Activated CD8-positive, alpha-beta T cell treated with anti-CD3 and anti-CD28 coated beads, Interleukin-2, amount 10 ng/mL, durations not matched to agents 7 days and 5 days (primary cell): ENCODE results near the gene SPATC1L. TPM values are rescaled to one million over a fixed set of nuclear protein-coding genes. Genes with fewer than 3 reads are reported as not detected.
"Not testable (repeated sequence)": the region's sequence is repeated elsewhere in the genome, so short reads cannot be mapped to it uniquely, and the experiment has no call there.

Experiments
- ATAC-seq: fragments of 150-1000 bp; cut with Tn5 transposase; one replicate; pipeline ENCODE4 v1.10.0; 2021; ENCODE audit warnings: moderate library complexity
- CTCF ChIA-PET: fragments of 350-600 bp; sonication (Branson Sonifier 250); formaldehyde crosslinking; loops from one replicate; lab custom pipeline; 2021; ENCODE audit warnings: antibody characterized with exemption; lab: Charles Lee
- POLR2A ChIA-PET: fragments of 350-600 bp; sonication (Branson Sonifier 250); formaldehyde crosslinking; loops from one replicate; lab custom pipeline; 2021; ENCODE audit warnings: antibody characterized with exemption; lab: Charles Lee
- DNase-seq: peaks from one replicate; pipeline ENCODE4 v3.0.0-alpha.2; 2020
- H3K27ac Mint-ChIP-seq: one replicate; pipeline ENCODE4 v1.8.0; 2021; ENCODE audit warnings: mild to moderate bottlenecking, mixed read lengths
- H3K27me3 Mint-ChIP-seq: one replicate; pipeline ENCODE4 v1.8.0; 2021; ENCODE audit warnings: low read depth, mixed read lengths
- H3K36me3 Mint-ChIP-seq: one replicate; pipeline ENCODE4 v1.8.0; 2021; ENCODE audit warnings: low read depth, mixed read lengths
- H3K4me1 Mint-ChIP-seq: one replicate; pipeline ENCODE4 v1.8.0; 2021; ENCODE audit warnings: low read depth, mixed read lengths
- H3K4me3 Mint-ChIP-seq: one replicate; pipeline ENCODE4 v1.8.0; 2021; ENCODE audit warnings: mild to moderate bottlenecking, mixed read lengths
- H3K9me3 Mint-ChIP-seq: one replicate; pipeline ENCODE4 v1.8.0; 2022; ENCODE audit warnings: mixed read lengths; ENCODE audit not compliant: insufficient read depth
- total RNA-seq, 2 experiments: library from RNA; stranded (reverse); gene quantifications; one replicate each; pipeline ENCODE4 v1.2.3, GENCODE V29; 2021

SPATC1L gene
- total RNA-seq, 2 experiments from 2014 or later = 14.4 to 17.5 TPM

GRCh38 chr21:46183337-46183909 is 836 bp downstream of the SPATC1L start:
- Mint-ChIP-seq H3K4me1 (peaks cover 20% of the 10 kb centered on the region), H3K27ac (peak overlapping the region; percentile 87), H3K4me3 (peak overlapping the region; percentile 58)
- DNase-seq, H3K36me3 Mint-ChIP-seq, CTCF ChIA-PET, H3K9me3 Mint-ChIP-seq, H3K27me3 Mint-ChIP-seq, ATAC-seq: not testable (repeated sequence)
- POLR2A ChIA-PET = interaction anchor here (0.7 kb wide), 1 partner anchor 51 kb away, joined by 5 read pairs; no protein-coding TSS in a partner anchor

GRCh38 chr21:46182548-46183336 is 1.5 kb downstream of the SPATC1L start:
- ChIA-PET POLR2A (no interaction called here), CTCF (no interaction called here)
- peaks cover 20% of the 10 kb centered on the region for H3K4me1 Mint-ChIP-seq
- DNase-seq (no peak), ATAC-seq (no peak)
- no peaks in the 10 kb centered on the region for H3K36me3 Mint-ChIP-seq
- peak overlapping the region; percentile 71 for H3K27ac Mint-ChIP-seq
- H3K4me3 Mint-ChIP-seq = peak overlapping the region; percentile 58
- no peaks in the 10 kb centered on the region for H3K27me3 Mint-ChIP-seq
- H3K9me3 Mint-ChIP-seq = peaks cover under 1% of the 10 kb centered on the region

- ChIA-PET CTCF (no interaction called here), POLR2A (no interaction called here)
- peaks cover 3% of the 10 kb centered on the region for H3K9me3 Mint-ChIP-seq
- H3K4me3 Mint-ChIP-seq = no peak overlapping the region
- no peaks in the 10 kb centered on the region for H3K27me3 Mint-ChIP-seq
- DNase-seq = no peak
- no peak overlapping the region for H3K27ac Mint-ChIP-seq
- ATAC-seq = no peak
- H3K4me1 Mint-ChIP-seq = peaks cover 20% of the 10 kb centered on the region
- no peaks in the 10 kb centered on the region for H3K36me3 Mint-ChIP-seq
These were observed 2.2 kb downstream of the SPATC1L start for GRCh38 chr21:46181953-46182547.

- ATAC-seq (no peak), DNase-seq (no peak)
- no peak overlapping the region for H3K27ac Mint-ChIP-seq
- H3K36me3 Mint-ChIP-seq = no peaks in the 10 kb centered on the region
- H3K4me1 Mint-ChIP-seq = peaks cover 20% of the 10 kb centered on the region
- no peaks in the 10 kb centered on the region for H3K27me3 Mint-ChIP-seq
- ChIA-PET CTCF (no interaction called here), POLR2A (no interaction called here)
- peaks cover 3% of the 10 kb centered on the region for H3K9me3 Mint-ChIP-seq
- H3K4me3 Mint-ChIP-seq = no peak overlapping the region
These were observed 2.8 kb downstream of the SPATC1L start for GRCh38 chr21:46181436-46181835.

GRCh38 chr21:46180778-46181391 is 3.4 kb downstream of the SPATC1L start:
- CTCF ChIA-PET = no interaction called here
- ATAC-seq (no peak), DNase-seq (no peak)
- Mint-ChIP-seq H3K9me3 (peaks cover 3% of the 10 kb centered on the region), H3K4me1 (peaks cover 17% of the 10 kb centered on the region), H3K27me3 (peaks cover 4% of the 10 kb centered on the region), H3K36me3 (no peaks in the 10 kb centered on the region), H3K27ac (no peak overlapping the region), H3K4me3 (no peak overlapping the region)
- POLR2A ChIA-PET = no interaction called here

GRCh38 chr21:46180079-46180722 is 4.1 kb downstream of the SPATC1L start:
- no peaks in the 10 kb centered on the region for H3K36me3 Mint-ChIP-seq
- peaks cover 11% of the 10 kb centered on the region for H3K4me1 Mint-ChIP-seq
- ChIA-PET CTCF (no interaction called here), POLR2A (no interaction called here)
- DNase-seq (no peak), ATAC-seq (no peak)
- H3K27ac Mint-ChIP-seq = no peak overlapping the region
- no peak overlapping the region for H3K4me3 Mint-ChIP-seq
- peaks cover 10% of the 10 kb centered on the region for H3K27me3 Mint-ChIP-seq
- peaks cover 3% of the 10 kb centered on the region for H3K9me3 Mint-ChIP-seq

GRCh38 chr21:46179708-46180078 is 4.6 kb downstream of the SPATC1L start:
- H3K27ac Mint-ChIP-seq = no peak overlapping the region
- H3K36me3 Mint-ChIP-seq = no peaks in the 10 kb centered on the region
- no peak for DNase-seq
- H3K27me3 Mint-ChIP-seq = peaks cover 14% of the 10 kb centered on the region
- ATAC-seq = no peak
- H3K4me3 Mint-ChIP-seq = no peak overlapping the region
- H3K9me3 Mint-ChIP-seq = peaks cover 3% of the 10 kb centered on the region
- ChIA-PET POLR2A (no interaction called here), CTCF (no interaction called here)
- peaks cover 7% of the 10 kb centered on the region for H3K4me1 Mint-ChIP-seq

GRCh38 chr21:46178961-46179360 is 5.3 kb downstream of the SPATC1L start:
- peaks cover 19% of the 10 kb centered on the region for H3K27me3 Mint-ChIP-seq
- DNase-seq (no peak), ATAC-seq (no peak)
- H3K27ac Mint-ChIP-seq = no peak overlapping the region
- peaks cover 3% of the 10 kb centered on the region for H3K4me1 Mint-ChIP-seq
- no peaks in the 10 kb centered on the region for H3K36me3 Mint-ChIP-seq
- CTCF ChIA-PET = no interaction called here
- peaks cover 3% of the 10 kb centered on the region for H3K9me3 Mint-ChIP-seq
- no peak overlapping the region for H3K4me3 Mint-ChIP-seq
- POLR2A ChIA-PET = no interaction called here

- peaks cover 19% of the 10 kb centered on the region for H3K27me3 Mint-ChIP-seq
- CTCF ChIA-PET = interaction anchor here (1.8 to 2.3 kb wide), 2 partner anchors 23 to 33 kb away, joined by 4 to 8 read pairs; no protein-coding TSS in a partner anchor
These were observed 7.7 kb downstream of the SPATC1L start for GRCh38 chr21:46176443-46177129.

GRCh38 chr21:46173573-46173972 is 10.7 kb downstream of the SPATC1L start:
- Mint-ChIP-seq H3K27me3 (peaks cover 19% of the 10 kb centered on the region), H3K4me3 (no peak overlapping the region), H3K9me3 (peaks cover 3% of the 10 kb centered on the region), H3K36me3 (no peaks in the 10 kb centered on the region), H3K4me1 (peaks cover 13% of the 10 kb centered on the region), H3K27ac (no peak overlapping the region)
- ChIA-PET CTCF (interaction anchor here (0.8 kb wide), 1 partner anchor 17 kb away, joined by 3 read pairs; no protein-coding TSS in a partner anchor), POLR2A (no interaction called here)
- ATAC-seq = no peak
- DNase-seq = no peak

More at GRCh38 chr21:46176443-46177129, 7.7 kb downstream of the SPATC1L start:
- DNase-seq, H3K4me3 Mint-ChIP-seq, H3K27ac Mint-ChIP-seq, H3K36me3 Mint-ChIP-seq, H3K4me1 Mint-ChIP-seq, ATAC-seq, H3K9me3 Mint-ChIP-seq: not testable (repeated sequence)
- POLR2A ChIA-PET = interaction anchor here (0.6 kb wide), 1 partner anchor 225 kb away, joined by 3 read pairs; no protein-coding TSS in a partner anchor
